Parathyroid adenoma (tissue), 2 donors: ENCODE results near the gene KCNMB1.

Source experiments
- H2AFZ ChIP-seq: fragments of 300-600 bp; sonication (generic); one replicate; pipeline ENCODE4 v1.7.0; 2017; ENCODE audit warnings: antibody characterized with exemption, mild to moderate bottlenecking
- H3K27ac ChIP-seq: fragments of 300-600 bp; sonication (generic); one replicate; pipeline ENCODE4 v1.7.0; 2017
- H3K27me3 ChIP-seq: fragments of 300-600 bp; sonication (generic); one replicate; pipeline ENCODE4 v1.7.0; 2017; ENCODE audit warnings: low read length; ENCODE audit not compliant: control insufficient read depth, insufficient read depth
- H3K36me3 ChIP-seq: fragments of 300-600 bp; sonication (generic); one replicate; pipeline ENCODE4 v1.7.0; 2017; ENCODE audit warnings: low read length; ENCODE audit not compliant: control insufficient read depth, insufficient read depth
- H3K4me1 ChIP-seq: fragments of 300-600 bp; sonication (generic); one replicate; pipeline ENCODE4 v1.7.0; 2017; ENCODE audit warnings: control low read depth
- H3K4me2 ChIP-seq: fragments of 300-600 bp; sonication (generic); one replicate; pipeline ENCODE4 v1.7.0; 2017; ENCODE audit warnings: low read length
- H3K4me3 ChIP-seq: fragments of 300-600 bp; sonication (generic); one replicate; pipeline ENCODE4 v1.7.0; 2017; ENCODE audit warnings: low read depth, low read length
- H3K79me2 ChIP-seq: fragments of 300-600 bp; sonication (generic); one replicate; pipeline ENCODE4 v1.7.0; 2017; ENCODE audit warnings: control low read depth
- H3K9ac ChIP-seq: fragments of 300-600 bp; sonication (generic); one replicate; pipeline ENCODE4 v1.7.0; 2017; ENCODE audit warnings: mild to moderate bottlenecking
- H3K9me3 ChIP-seq: fragments of 300-600 bp; sonication (generic); one replicate; pipeline ENCODE4 v1.7.0; 2017; ENCODE audit warnings: low read length; ENCODE audit not compliant: control insufficient read depth
- CTCF ChIP-seq: fragments of 300-600 bp; sonication (generic); IDR thresholded peaks from one replicate; pipeline ENCODE4 v1.7.0; 2017; ENCODE audit warnings: antibody characterized with exemption, mild to moderate bottlenecking
- donor health status: primary hyperparathyroidism.

The KCNMB1 gene

GRCh38 chr5:170339780-170340167 lies 49.4 kb downstream of the KCNMB1 start:
- no peaks in the 10 kb centered on the region for H3K4me1 ChIP-seq
- no peaks in the 10 kb centered on the region for H3K27me3 ChIP-seq
- H3K4me2 ChIP-seq, result no peak overlapping the region
- no peak overlapping the region for H3K4me3 ChIP-seq
- H3K36me3 ChIP-seq, result no peaks in the 10 kb centered on the region
- H3K9ac ChIP-seq, result no peak overlapping the region
- H3K9me3 ChIP-seq, result no peaks in the 10 kb centered on the region
- no peak overlapping the region for H2AFZ ChIP-seq
- no peak for TF ChIP-seq CTCF
- H3K79me2 ChIP-seq, result no peaks in the 10 kb centered on the region
- no peak overlapping the region for H3K27ac ChIP-seq

- H2AFZ ChIP-seq, result no peak overlapping the region
- H3K4me3 ChIP-seq, result no peak overlapping the region
- H3K79me2 ChIP-seq, result no peaks in the 10 kb centered on the region
- TF ChIP-seq CTCF, result no peak
- H3K9ac ChIP-seq, result no peak overlapping the region
- H3K9me3 ChIP-seq, result no peaks in the 10 kb centered on the region
- H3K4me2 ChIP-seq, result no peak overlapping the region
- no peaks in the 10 kb centered on the region for H3K4me1 ChIP-seq
- H3K27ac ChIP-seq, result no peak overlapping the region
- H3K27me3 ChIP-seq, result no peaks in the 10 kb centered on the region
- no peaks in the 10 kb centered on the region for H3K36me3 ChIP-seq
These were observed 50.0 kb downstream of the KCNMB1 start for GRCh38 chr5:170338933-170339779.

- no peak overlapping the region for H3K4me3 ChIP-seq
- no peaks in the 10 kb centered on the region for H3K4me1 ChIP-seq
- H3K9me3 ChIP-seq, result no peaks in the 10 kb centered on the region
- H3K36me3 ChIP-seq, result no peaks in the 10 kb centered on the region
- no peak overlapping the region for H2AFZ ChIP-seq
- TF ChIP-seq CTCF, result no peak
- no peak overlapping the region for H3K27ac ChIP-seq
- H3K9ac ChIP-seq, result no peak overlapping the region
- H3K4me2 ChIP-seq, result no peak overlapping the region
- H3K79me2 ChIP-seq, result no peaks in the 10 kb centered on the region
- no peaks in the 10 kb centered on the region for H3K27me3 ChIP-seq
These were observed 50.9 kb downstream of the KCNMB1 start for GRCh38 chr5:170338291-170338690.

- no peaks in the 10 kb centered on the region for H3K36me3 ChIP-seq
- TF ChIP-seq CTCF, result no peak
- no peaks in the 10 kb centered on the region for H3K79me2 ChIP-seq
- H3K9me3 ChIP-seq, result no peaks in the 10 kb centered on the region
- H3K9ac ChIP-seq, result no peak overlapping the region
- H3K27me3 ChIP-seq, result no peaks in the 10 kb centered on the region
- H3K27ac ChIP-seq, result no peak overlapping the region
- no peak overlapping the region for H3K4me2 ChIP-seq
- no peaks in the 10 kb centered on the region for H3K4me1 ChIP-seq
- H2AFZ ChIP-seq, result no peak overlapping the region
- no peak overlapping the region for H3K4me3 ChIP-seq
These were observed 52.0 kb downstream of the KCNMB1 start for GRCh38 chr5:170337045-170337733.
